ENCODE results near the gene VWA5B1.

- TF ChIP-seq CTCF (conservative IDR thresholded peaks at IDR 0.05; ENCODE audit: low read depth, low read length): no peak
- TF ChIP-seq USF2 (IDR thresholded peaks at IDR 0.05; ENCODE audit: low read depth, low read length): no peak
- no peak for TF ChIP-seq RCOR1 (IDR thresholded peaks at IDR 0.05; ENCODE audit: insufficient replicate concordance, low read length)
- TF ChIP-seq MAZ (IDR thresholded peaks at IDR 0.05; ENCODE audit: borderline replicate concordance, low read depth, low read length): no peak
- no peak for TF ChIP-seq FOS (IDR thresholded peaks at IDR 0.05; ENCODE audit: low read depth, low read length)
Observed at GRCh38 chr1:20321573-20321972, 30.9 kb downstream of the VWA5B1 start.

Measured in IMR-90 (cell line).